Bone marrow (tissue), 2 donors: ENCODE results near the gene LAMC2.
"Not testable (repeated sequence)": the region's sequence is repeated elsewhere in the genome, so short reads cannot be mapped to it uniquely, and the experiment has no call there.

Experiments
- DNase-seq, 2 donors: peaks; one replicate each; lab custom pipeline; 2025; lab: John Stamatoyannopoulos, UW

Gene LAMC2

GRCh38 chr1:183238071-183238470 lies 52.0 kb downstream of the LAMC2 start:
- DNase-seq, result no peak

DNA sequence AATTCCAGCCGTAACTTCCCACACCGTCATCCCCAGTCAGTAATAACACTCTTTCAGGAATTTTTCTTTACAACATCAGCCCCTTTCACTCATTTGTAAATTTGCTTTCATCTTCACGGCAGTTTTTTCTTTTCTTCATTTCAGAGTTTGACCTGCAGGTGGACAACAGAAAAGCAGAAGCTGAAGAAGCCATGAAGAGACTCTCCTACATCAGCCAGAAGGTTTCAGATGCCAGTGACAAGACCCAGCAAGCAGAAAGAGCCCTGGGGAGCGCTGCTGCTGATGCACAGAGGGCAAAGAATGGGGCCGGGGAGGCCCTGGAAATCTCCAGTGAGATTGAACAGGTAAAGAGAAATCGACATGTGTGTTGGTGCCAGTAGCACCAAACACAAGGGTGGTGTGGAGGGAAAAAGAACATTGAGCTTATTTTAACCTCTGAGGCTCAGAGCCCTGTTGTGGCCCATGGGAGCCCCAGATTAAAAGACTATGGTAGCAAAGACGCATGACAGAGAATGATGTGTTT lies 53.2 kb downstream of the LAMC2 start:
- no peak for DNase-seq

GRCh38 chr1:183239793-183240525 lies 53.9 kb downstream of the LAMC2 start:
- DNase-seq, result no peak

DNA sequence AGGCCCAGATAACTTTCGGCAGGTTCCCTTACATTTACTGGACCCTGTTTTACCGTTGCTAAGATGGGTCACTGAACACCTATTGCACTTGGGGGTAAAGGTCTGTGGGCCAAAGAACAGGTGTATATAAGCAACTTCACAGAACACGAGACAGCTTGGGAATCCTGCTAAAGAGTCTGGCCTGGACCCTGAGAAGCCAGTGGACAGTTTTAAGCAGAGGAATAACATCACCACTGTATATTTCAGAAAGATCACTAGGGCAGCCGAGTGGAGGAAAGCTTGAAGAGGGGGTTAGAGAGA lies 54.4 kb downstream of the LAMC2 start:
- DNase-seq, result no peak

DNA sequence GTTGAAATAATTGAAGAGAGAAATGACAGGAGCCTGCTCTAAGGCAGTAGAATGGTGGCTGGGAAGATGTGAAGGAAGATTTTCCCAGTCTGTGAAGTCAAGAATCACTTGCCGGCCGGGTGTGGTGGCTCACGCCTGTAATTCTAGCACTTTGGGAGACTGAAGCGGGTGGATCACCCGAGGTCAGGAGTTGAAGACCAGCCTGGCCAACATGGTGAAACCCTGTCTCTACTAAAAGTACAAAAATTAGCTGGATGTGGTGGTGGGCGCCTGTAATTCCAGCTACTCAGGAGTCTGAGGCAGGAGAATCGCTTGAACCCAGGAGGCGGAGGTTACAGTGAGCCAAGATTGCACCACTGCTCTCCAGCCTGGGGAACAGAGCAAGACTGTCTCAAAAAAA lies 54.8 kb downstream of the LAMC2 start:
- not testable (repeated sequence) for DNase-seq

DNA sequence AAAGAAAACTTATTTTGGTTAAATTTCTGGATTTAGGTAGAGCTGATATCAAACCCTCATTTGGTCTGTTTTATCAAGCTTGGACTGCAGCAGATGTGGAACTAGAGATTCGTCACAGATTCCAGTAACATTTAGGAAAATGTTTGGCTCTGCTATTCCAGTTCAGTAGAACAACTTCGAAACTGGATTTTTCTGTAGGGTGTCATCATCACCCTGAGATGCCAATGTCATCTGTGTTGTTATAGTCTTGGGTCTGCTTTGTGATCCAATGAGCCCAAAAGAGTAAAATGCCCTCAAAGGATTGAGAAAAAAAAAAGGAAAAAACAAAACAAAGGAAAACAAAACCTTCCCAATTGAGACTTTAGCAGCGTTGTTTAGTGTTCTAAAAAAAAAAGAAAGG lies 55.4 kb downstream of the LAMC2 start:
- no peak for DNase-seq

DNA sequence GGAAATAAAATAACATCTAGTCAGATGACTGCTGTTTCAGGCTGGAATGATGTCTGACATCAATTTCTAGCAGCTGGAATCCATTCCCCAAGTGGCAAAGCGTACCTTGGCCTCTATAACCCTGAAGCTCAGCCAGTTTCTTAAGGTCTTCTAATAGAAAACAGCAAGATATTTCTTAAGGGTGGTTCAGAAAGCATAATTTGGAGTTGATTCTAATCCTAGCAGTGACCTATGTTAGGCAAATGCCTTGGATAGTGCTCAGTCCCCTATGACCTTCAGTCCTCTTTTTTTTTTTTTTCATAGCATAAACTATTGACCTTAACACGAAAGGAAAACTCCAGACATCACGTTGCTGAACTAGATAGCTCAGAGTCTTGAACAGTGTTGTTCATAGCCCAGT lies 56.5 kb downstream of the LAMC2 start:
- no peak for DNase-seq

GRCh38 chr1:183243161-183244050 lies 57.3 kb downstream of the LAMC2 start:
- DNase-seq, result no peak

GRCh38 chr1:183244466-183244865 lies 58.4 kb downstream of the LAMC2 start:
- DNase-seq, result no peak

DNA sequence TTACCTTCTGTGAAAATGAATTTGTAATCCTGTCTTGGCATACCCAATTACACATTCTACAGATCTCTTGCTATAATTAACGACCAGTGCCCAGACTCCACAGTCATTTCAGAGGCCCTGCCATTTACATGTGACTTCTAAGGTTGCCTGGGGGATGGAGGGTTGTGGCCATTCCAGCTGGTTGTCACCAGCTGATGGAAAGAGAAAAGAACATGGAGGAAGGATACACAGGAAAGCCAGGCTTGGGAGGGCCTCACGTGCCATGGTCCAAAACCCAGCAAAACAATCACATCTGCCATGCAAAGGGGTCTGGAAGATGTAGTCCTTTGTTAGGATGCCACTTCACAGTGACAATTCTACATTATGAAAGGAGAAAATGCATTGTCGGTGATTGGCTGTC lies 59.3 kb downstream of the LAMC2 start:
- DNase-seq, result no peak

- DNase-seq, result no peak
These were observed 60.4 kb downstream of the LAMC2 start for GRCh38 chr1:183246436-183246835.

GRCh38 chr1:183247066-183247465 lies 61.0 kb downstream of the LAMC2 start:
- no peak for DNase-seq

GRCh38 chr1:183247484-183247883 lies 61.4 kb downstream of the LAMC2 start:
- DNase-seq, result no peak

DNA sequence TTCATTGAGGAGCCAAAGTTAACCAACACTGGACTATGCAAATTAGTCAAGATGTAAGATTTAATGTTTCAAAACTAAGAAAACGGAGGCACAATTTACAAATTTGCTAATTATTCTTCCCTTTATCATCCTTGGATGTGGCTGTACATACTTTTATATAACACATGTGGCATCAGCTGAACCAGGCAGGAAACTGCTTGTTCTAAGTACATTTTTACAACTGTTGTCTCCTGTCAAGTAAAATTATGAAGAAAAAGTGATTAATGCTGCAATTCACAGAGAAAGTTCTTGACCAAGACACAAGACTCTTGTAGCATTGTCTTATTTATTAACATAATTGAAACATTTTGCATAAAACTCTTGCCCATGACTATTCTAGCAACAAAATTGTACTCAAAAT lies 61.9 kb downstream of the LAMC2 start:
- DNase-seq, result no peak

GRCh38 chr1:183248989-183249691 lies 63.1 kb downstream of the LAMC2 start:
- no peak for DNase-seq

- no peak for DNase-seq
These were observed 63.9 kb downstream of the LAMC2 start for GRCh38 chr1:183249941-183250452.

- DNase-seq, result no peak
These were observed 65.3 kb downstream of the LAMC2 start for GRCh38 chr1:183251101-183251958.

DNA sequence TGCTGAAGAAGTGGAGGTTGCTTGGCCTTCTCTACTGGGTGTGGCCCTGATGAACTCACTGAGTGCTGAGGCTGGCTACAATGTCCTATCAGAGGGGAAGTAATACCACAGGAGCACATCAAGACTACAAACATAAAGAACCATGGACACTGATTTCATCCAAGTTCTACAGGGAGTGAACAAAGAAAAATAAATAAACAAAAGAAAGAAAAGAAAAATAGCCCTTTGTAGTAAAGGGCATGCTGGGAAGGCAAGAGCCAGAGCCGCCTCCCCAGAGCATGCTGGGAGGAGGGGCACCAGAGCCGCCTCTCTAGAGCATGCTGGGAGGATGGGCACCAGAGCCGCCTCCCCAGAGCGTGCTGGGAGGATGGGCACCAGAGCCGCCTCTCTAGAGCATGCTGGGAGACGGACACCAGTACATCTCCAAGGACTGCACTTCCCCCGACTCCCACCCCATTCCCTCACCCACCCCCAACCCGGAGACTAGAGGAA lies 65.9 kb downstream of the LAMC2 start:
- DNase-seq, result no peak

DNA sequence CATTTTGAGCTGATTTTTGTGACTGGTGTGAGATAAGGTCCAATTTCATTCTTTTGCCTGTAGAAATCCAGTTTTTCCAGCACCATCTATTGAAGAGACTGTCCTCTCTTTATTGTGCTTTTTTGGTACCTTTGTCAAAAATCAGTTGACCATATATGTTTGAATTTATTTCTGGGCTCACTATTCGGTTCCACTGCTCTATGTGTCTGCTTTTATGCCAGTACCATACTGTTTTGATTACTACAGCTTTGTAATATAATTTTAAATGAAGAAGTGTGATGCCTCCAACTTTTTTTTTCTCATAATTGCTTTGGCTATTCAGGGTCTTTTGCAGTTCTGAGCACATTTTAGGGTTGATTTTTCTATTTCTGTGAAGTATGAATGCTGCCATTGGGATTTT lies 69.0 kb downstream of the LAMC2 start:
- DNase-seq, result no peak

GRCh38 chr1:183259924-183260323 lies 73.9 kb downstream of the LAMC2 start:
- DNase-seq, result no peak

GRCh38 chr1:183262628-183263200 lies 76.7 kb downstream of the LAMC2 start:
- DNase-seq, result no peak
